GM18951 (cell line): ENCODE data around the gene IER3.
A peak's percentile ranks its signal among the peaks of the same experiment; 100 is the strongest.

ENCODE experiments used
- POLR2A ChIP-seq: IDR thresholded peaks from 4 replicates; pipeline ENCODE4 v1.6.1; 2011; ENCODE audit warnings: mild to moderate bottlenecking; ENCODE audit not compliant: insufficient read length, insufficient read depth; ENCODE audit errors: extremely low read depth
- in situ Hi-C: fragments of 300-500 bp; cut with MboI; formaldehyde crosslinking; loops from one replicate; pipeline ENCODE4 v1.12.0; 2022; ENCODE audit warnings: low sequenced_read_pairs, mixed read lengths, inconsistent platforms; ENCODE audit not compliant: unreplicated experiment

Gene IER3, protein sequence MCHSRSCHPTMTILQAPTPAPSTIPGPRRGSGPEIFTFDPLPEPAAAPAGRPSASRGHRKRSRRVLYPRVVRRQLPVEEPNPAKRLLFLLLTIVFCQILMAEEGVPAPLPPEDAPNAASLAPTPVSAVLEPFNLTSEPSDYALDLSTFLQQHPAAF

DNA sequence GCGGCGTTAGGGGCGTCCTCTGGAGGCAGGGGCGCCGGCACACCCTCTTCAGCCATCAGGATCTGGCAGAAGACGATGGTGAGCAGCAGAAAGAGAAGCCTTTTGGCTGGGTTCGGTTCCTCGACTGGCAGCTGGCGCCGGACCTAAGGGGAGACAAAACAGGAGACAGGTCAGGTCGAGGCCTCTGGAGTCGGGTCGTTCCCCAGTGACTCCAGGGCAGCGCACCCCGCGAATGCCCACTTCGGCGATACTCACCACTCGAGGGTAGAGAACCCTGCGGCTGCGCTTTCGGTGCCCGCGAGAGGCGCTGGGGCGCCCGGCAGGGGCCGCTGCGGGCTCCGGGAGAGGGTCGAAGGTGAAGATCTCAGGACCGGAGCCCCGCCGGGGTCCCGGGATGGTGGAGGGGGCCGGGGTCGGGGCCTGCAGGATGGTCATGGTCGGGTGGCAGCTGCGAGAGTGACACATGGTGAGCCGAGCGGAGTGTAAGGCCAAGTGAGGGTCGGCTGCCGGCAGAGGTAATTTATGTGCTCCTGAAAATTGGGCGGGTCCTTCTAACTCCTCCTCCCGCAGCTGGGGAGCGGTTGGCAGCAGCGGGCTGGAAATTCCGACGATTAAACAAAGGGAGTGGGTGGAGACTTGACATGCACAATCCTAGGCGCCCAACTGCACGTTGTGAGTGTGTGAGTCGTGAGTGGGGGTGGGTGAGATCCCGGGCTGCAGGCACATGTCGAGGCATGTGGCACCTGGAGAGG, at the start of gene IER3:
TSS of gene IER3 (minus strand) at position 494 of the 752 bp plus-strand sequence. CDS start at position 465, 29 bp downstream.
- in situ Hi-C loops: loop anchor here (10.0 kb wide), 1 partner anchor 71 kb away; no protein-coding TSS in a partner anchor

DNA sequence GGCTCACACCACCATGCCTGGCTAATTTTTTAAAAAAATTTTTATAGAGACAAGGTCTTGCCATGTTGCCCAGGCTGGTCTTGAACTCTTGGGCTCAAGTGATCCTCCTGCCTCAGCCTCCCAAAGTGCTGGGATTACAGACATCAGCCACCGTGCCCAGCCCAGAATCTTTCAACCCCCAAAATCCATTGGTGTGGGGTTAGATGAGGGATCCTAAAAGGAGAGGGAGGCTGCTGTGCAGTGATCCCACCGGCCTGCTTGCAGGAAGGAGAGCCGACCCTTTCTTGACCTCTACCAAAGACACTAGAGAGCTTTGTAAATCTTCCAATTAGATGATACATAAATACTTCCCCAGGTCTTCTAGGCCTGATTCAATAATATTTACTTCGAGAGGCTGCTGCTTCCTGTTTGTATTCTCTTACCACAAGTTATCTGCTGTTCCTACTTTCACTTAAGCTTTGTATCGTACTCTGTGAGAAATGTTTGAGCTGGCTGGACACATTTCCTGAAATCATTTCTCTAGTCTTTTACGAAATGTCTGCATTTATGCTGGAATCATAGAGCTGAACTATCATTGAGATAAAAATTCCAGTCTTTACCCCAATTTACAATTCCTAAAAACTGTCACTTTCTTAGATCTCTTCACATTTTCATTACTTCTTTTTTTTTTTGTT, 49.3 kb upstream of the IER3 start:
- no peak for TF ChIP-seq POLR2A
- in situ Hi-C loops: no loop called here

More for the DNA sequence above, at the start of gene IER3:
- peak; percentile 100 for TF ChIP-seq POLR2A

DNA sequence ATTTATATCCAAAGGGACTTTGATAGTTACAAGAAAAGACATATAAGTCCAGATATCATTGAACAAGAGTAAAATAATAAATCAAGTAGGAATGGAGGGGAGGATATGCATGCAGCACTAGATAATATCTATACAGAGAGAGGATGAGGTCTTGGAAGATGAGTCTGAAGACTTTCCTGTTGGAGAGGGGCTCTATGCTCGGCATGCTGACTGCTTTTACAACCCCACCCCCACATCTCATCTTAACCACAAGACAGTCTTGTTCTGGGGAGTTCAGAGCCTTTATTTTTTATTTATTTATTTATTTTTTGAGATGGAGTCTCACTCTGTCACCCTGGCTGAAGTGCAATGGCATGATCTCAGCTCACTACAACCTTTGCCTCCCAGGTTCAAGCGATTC, 48.4 kb upstream of the IER3 start:
- no peak for TF ChIP-seq POLR2A
- in situ Hi-C loops: no loop called here

DNA sequence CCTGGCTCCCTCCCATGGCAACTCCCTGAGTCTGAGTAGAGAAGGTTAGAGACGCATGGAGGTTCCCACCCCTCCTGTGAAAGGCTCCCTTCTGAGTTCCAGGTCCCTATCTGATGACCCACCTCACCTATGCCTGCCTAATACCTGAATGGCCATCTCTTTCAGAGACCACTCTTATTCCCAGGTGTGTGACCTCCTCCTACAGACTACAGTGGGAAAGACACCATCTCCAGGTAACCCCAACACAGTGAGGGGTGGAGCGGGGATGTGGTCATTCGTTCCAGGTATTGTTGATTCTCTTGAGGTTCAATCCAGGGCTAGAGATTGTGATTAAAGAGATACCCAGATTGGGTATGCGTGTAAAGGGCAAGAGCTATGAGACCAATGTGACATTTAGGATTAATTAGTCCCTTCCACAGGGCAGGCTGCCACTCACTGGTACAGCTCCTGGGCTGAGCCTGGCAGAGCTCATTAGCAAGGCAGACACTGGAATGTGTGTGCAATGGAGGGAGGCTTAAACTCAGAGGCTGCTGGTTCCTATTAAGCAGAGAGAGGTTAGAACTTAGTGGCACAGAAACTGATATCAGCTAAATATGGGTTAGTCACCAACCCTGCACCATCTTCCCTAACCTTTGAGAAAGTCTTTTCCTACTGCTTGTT, 46.5 kb upstream of the IER3 start:
- in situ Hi-C loops: no loop called here

DNA sequence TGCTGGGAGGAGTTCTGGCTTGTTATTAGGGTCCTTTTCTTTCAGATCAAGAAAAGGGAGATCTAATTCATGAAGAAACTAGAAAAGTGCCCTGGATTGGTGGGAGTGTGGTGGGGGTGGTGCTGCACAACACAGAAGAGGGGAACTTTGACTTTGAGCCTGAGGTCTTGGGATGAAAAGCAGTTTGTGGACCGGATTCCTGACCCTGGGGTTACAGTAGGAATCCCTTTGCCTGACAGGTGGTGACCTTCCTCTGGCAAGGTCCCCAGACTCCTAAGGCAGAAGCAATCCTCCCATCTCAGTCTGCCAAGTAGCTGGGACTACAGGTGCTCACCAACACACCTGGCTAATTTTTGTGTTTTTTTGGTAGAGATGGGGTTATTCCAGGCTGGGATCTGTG, 45.3 kb upstream of the IER3 start:
- no peak for TF ChIP-seq POLR2A
- in situ Hi-C loops: no loop called here

More for the DNA sequence above, 46.5 kb upstream of the IER3 start:
- TF ChIP-seq POLR2A: no peak

DNA sequence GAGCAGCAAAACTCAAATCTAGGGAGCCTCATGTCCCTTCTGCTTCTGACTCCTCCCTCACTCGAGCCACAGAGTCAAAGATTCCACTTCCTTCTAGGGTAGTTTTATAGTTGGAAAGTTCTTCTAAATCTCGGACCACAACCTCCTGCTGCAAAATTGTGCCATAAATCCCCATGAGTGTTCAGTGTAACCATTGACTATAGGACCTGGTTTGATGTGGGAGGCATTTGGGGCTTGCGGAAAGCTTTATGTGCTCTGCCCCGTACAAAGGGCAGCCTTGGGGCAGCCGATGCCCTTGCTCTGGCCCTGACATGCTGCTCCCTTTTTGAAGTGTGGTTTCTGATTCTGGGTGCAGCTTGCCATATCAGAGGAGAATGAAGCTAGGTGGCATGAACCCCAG, 43.6 kb upstream of the IER3 start:
- TF ChIP-seq POLR2A: no peak
- in situ Hi-C loops: no loop called here

DNA sequence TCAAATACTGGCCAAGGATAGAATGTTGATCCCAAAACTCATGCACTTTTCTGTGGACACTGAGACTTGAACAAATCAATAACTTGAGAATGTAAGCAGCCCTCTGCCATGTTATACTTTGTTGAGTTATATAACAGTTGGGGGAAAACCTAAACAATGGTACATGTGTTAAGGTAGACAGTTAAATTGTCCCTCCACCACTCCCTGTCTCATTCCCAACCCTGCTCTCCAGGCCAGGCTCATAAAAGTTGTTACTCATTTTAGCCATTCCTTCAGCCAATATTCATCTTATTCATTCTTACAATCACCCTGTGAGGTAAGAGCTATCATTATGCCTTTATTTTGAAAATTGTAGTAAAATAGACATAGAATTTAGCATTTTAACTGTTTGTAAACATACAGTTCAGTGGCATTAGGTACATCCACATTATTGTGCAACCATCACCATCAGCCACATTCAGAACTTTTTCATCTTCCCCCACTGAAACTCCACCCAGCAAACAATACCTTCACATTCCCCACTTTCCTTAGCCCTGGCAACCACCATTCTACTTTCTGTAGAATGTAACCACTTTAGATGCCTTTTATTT, 38.2 kb upstream of the IER3 start:
- in situ Hi-C loops: no loop called here
- TF ChIP-seq POLR2A: no peak

DNA sequence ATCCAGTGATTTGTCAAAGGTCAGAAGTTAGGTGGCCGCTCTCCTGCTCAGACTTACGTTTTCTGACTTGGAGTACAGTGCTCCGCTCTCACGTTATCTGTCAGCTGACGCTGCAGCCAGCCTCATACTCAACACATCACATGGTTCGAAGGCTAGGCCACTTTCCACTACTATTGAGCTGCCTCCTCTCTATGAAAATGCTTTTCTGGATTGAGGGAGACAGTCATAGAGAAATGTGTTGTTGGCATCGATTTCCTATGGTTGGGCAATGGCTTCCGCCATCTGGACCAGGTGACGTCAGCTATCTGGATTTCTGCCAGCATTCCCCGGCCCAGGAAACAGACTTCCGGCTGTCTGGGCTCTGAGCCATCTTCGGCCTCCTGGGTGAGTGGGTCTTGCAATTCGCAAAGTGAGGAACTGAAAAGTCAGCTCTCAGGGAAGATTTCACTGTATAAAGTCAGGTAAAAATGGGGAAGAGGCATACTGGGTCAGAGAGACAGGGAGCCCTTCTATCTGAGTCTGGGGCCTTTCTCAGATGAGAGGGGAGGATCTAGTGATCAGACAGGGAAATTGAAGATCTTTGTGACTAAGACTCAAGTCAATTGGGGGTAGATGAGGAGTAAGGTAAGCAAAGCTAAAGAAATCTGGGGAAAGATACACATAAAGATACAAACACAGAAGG, 37.5 kb upstream of the IER3 start:
- in situ Hi-C loops: no loop called here

DNA sequence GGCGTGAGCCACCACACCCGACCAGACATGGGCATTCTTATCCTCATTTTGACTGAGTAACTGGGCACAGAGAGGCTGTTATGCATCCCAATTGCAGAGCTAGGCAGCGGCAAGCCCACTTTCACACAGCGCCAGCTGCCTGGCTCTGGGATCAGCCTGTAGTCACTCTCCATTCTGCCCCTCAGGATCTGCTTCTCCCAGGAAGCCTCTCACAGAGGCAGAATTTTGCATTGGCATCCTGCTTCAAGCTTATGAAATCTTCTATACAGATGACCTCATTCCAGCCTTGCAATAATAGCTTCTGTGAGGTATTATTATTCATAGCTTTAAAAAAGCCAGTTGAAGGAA, 37.0 kb upstream of the IER3 start:
- no peak for TF ChIP-seq POLR2A
- in situ Hi-C loops: no loop called here

More for the DNA sequence above, 37.5 kb upstream of the IER3 start:
- no peak for TF ChIP-seq POLR2A

DNA sequence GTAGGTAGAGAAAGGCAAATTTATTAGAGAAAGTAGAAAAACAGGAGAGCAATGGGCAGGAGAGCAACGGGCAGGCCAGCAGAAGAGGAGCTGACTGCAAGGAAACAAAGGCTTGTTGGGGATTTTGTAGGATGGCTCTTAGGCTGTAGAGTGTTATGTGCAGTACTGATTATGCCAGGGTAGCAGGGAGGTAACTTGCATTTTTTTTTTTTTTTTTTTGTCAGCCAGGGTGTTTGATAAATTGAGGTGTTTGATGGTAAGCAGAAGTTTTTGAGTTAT, 36.2 kb upstream of the IER3 start:
- TF ChIP-seq POLR2A: no peak
- in situ Hi-C loops: no loop called here

DNA sequence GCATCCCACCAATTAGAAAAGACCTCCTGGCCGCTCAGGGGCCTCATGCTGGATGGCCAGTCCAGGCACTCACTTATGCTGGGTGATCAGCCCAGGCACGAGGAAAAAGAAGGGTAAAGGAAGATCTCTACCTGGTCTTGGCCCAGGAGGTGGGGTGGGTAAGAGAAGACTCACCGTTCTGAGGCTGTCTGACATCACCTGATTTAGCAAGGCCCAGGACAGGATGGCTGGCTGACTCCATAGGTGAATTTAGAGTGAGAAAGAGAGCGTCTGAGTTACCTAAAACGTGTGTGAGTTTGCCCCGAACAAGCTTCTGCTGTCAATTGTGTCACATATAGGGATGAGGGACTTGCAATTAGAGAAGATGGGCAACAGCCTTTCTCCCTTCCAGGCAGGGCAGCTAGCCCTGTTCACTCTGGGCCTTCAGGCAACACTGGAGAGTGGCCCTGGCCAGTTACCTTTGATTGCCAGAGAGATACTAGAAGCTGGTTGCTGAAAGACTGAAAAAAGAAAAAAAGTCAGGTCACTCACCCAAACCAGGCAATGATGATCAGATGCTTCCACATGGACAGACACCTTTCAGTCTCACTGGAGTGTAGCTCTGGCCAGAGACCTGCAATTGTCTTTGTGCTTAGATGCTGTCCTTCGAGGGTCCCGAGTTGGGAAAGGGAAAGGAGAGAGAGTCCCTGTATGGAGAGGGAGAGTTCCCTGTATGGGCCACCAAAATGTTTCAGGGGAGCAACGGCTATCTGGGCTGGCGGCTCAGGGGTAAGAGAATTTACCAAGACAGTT, 35.7 kb upstream of the IER3 start:
- in situ Hi-C loops: no loop called here
- no peak for TF ChIP-seq POLR2A

DNA sequence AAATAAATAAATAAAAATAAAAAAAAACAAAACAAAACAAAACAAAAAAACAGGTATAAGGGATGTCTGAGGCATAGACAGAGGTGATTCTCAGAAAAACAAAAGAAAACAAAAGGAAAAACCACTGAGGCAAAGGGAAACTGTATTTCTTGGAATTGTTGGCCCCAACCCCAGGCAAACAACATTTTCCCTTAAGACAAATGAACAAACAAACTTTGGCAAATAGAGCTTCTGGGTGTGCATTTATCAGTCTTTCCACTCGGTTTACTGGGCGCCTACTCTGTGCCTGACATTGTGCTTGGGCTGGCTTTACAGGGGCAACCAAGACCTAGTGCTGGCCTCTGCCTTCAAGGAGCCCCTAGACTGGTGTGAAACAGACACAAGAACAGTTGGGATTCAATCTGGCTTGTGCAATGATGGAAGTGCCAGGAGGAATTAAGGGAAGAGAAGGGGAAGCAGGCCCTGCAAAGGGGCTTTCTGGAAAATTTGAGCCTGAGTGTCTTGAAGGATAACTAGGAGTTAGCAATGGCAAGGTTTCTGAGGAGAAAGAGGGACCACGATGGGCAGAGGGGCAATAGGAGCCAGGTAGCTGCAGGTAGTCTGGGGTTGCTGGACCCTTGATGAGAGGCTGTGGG, 33.8 kb upstream of the IER3 start:
- no peak for TF ChIP-seq POLR2A
- in situ Hi-C loops: no loop called here
